Fibroblast of the aortic adventitia (primary cell): ENCODE measurements around the gene LENG8. TPM values are rescaled to one million over a fixed set of nuclear protein-coding genes. Genes with fewer than 3 reads are reported as not detected.

ENCODE experiments used
- DNase-seq: peaks from one replicate; pipeline ENCODE4 v3.0.0-alpha.2; 2010; ENCODE audit warnings: low read depth
- H3K4me3 ChIP-seq: 2 replicates; pipeline ENCODE4 v1.5.1; 2011; ENCODE audit warnings: low read depth, mild to moderate bottlenecking, control low read depth, low read length, moderate library complexity
- total RNA-seq: library from RNA; depleted of rRNA; stranded (reverse); fragments of >200 nt; gene quantifications from 2 replicates; pipeline ENCODE4 v1.2.3, GENCODE V29; 2012; ENCODE audit warnings: low replicate concordance
- TF ChIP-seq, protein P1 (sequence below): IDR thresholded peaks from 2 replicates; pipeline ENCODE4 v1.5.1; 2011; ENCODE audit warnings: mild to moderate bottlenecking, low read length, control low read depth, inconsistent platforms; ENCODE audit not compliant: insufficient read depth

LENG8 gene
- total RNA-seq, 1 donor: 41.7 TPM

DNA sequence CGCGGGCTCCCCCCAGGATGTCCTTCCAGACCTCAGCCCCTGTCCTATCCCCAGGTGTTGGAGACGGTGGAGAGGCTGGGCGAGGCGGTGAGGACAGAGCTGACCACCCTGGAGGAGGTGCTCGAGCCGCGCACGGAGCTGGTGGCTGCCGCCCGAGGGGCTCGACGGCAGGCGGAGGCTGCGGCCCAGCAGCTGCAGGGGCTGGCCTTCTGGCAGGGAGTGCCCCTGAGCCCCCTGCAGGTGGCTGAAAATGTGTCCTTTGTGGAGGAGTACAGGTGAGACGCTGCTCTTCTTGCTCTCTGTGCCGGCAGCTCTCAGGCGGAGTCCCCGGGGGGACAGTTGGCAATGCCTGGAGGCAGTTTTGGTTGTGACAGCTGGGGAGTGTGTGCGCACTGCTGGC, 26.9 kb upstream of the LENG8 start:
- TF ChIP-seq, protein P1, sequence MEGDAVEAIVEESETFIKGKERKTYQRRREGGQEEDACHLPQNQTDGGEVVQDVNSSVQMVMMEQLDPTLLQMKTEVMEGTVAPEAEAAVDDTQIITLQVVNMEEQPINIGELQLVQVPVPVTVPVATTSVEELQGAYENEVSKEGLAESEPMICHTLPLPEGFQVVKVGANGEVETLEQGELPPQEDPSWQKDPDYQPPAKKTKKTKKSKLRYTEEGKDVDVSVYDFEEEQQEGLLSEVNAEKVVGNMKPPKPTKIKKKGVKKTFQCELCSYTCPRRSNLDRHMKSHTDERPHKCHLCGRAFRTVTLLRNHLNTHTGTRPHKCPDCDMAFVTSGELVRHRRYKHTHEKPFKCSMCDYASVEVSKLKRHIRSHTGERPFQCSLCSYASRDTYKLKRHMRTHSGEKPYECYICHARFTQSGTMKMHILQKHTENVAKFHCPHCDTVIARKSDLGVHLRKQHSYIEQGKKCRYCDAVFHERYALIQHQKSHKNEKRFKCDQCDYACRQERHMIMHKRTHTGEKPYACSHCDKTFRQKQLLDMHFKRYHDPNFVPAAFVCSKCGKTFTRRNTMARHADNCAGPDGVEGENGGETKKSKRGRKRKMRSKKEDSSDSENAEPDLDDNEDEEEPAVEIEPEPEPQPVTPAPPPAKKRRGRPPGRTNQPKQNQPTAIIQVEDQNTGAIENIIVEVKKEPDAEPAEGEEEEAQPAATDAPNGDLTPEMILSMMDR: no peak
- no peak for DNase-seq
- H3K4me3 ChIP-seq: no peak overlapping the region

DNA sequence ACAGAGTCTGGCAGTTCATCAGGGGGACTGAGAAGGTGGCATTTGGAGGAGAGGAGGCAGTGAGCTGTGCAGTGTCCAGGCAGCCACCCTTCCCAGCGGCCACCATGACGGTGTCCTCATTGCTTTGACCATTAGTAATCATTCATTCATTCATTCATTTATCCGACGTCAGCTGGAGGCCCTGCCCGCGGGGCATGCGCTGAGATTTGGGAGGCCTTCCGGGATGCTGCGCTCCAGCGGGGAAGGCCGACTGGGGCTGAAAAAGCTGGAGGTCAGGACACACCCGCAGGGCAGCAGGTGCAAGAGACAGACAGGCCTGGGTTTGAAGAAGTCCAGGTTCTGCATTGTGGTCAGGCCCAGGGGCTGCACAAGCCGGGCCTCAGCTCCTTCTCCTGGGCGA, 24.8 kb upstream of the LENG8 start:
- TF ChIP-seq, protein P1: no peak
- DNase-seq: no peak
- no peak overlapping the region for H3K4me3 ChIP-seq

DNA sequence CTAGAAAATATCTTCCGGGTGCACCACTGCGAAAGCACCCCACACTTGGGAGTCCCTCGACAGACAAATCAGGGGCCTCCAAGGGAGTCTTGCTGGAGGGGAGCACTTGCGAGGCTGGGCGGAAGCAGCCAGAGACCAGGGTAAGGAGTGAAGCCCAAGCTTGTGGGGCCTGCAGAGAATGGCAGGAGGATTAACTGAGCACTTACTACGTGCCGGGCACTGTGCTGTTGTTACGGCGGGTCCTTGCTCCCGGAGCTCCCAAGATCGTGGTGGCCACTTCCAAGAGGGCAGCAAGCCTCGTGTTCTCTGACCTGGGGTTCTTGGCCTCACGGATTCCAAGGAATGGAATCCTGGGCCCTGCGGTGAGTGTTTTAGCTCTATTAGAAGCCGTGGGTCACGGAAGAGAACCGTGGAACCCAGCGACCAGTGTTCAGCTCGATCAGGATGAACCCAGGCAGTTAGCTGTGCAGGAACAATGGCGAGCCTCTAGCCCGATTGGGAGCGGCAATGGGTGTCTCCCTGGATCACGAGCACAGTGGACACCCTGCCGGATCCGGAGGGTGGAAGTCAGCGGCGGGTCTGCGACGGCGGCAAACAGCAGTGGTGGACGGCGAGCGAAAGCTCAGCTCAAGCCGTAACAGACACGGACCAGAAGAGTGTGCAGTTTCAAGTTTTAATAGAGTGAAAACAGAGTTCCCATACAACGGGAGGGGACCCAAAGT, 24.2 kb upstream of the LENG8 start:
- no peak overlapping the region for H3K4me3 ChIP-seq
- DNase-seq: no peak
- TF ChIP-seq, protein P1: no peak

DNA sequence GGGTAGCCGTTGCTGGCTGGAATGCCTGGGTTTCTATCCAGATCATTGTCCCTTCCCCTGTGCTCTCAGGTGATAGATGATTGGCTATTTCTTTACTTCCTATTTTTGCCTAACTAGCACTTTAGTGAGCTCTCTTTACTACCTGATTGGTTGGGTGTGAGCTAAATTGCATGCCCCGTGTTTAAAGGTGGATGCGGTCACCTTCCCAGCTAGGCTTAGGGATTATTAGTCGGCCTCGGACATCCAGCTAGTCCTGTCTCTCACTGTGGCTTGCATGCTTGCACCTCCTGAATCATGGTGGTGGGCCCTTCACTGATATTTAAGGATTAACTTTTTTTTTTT, 23.6 kb upstream of the LENG8 start:
- no peak overlapping the region for H3K4me3 ChIP-seq
- TF ChIP-seq, protein P1: no peak
- DNase-seq: no peak

DNA sequence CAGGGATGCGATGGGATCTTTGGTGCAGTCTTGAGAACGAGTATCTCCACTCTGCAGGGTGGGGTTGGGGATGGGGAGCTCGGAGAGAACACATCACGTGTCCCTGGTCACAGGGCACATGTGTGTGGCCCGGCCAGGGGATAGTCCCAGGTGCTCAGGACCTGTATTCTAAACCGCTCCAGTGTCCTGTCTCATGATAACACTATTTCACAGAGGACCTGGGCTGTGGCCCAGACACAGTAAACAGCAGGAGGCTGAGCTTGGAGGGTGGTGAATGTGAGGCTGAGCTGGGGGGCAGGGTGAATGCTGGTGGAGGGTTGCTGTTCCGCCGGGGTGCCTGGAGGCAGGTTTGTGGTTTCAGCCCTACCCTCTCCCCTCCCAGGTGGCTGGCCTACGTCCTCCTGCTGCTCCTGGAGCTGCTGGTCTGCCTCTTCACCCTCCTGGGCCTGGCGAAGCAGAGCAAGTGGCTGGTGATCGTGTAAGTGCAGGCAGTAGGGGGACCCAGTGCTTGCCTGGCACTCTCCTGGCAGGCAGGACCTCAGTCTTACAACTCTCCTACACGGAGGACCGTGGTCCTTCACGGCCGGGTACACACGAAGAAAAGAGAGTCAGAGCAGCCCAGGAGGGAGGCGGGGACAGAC, 22.6 kb upstream of the LENG8 start:
- DNase-seq: no peak
- no peak overlapping the region for H3K4me3 ChIP-seq
- TF ChIP-seq, protein P1: no peak

DNA sequence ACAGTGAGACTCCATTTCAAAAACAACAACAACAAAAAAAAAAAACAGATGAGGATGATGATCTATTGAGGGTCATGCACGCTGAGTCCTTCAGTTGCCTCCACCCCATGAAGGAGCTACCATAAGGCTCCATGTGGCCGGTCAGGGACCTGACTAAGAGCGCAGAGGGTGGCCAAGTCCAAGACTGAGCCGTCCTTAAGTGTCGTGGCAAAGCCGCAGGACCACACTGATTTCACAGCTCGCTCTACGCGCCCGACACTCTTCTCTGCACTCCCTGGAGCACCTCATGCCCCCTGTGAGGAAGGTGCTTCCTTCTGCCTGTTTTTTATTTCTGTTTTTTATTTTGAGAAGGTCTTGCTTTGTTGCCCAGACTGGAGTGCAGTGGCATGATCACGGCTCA, 21.4 kb upstream of the LENG8 start:
- DNase-seq: no peak
- TF ChIP-seq, protein P1: no peak
- H3K4me3 ChIP-seq: no peak overlapping the region
